Activated naive CD4-positive, alpha-beta T cell treated with anti-CD3 and anti-CD28 coated beads, Interleukin-2, amount 50 U/mL, for 24 hours (primary cell): Measurements from ENCODE around the gene CSMD2.

Experiments used
- H3K27ac Mint-ChIP-seq: one replicate; pipeline ENCODE4 v1.8.0; 2021; ENCODE audit warnings: mild to moderate bottlenecking, mixed read lengths
- H3K27me3 Mint-ChIP-seq: one replicate; pipeline ENCODE4 v1.8.0; 2021; ENCODE audit warnings: mixed read lengths
- H3K36me3 Mint-ChIP-seq: one replicate; pipeline ENCODE4 v1.8.0; 2021; ENCODE audit warnings: mixed read lengths
- H3K4me1 Mint-ChIP-seq: one replicate; pipeline ENCODE4 v1.8.0; 2021; ENCODE audit warnings: mixed read lengths
- H3K4me3 Mint-ChIP-seq: one replicate; pipeline ENCODE4 v1.8.0; 2021; ENCODE audit warnings: mild to moderate bottlenecking, mixed read lengths
- H3K9me3 Mint-ChIP-seq: one replicate; pipeline ENCODE4 v1.8.0; 2021; ENCODE audit warnings: mixed read lengths

CSMD2 gene

DNA sequence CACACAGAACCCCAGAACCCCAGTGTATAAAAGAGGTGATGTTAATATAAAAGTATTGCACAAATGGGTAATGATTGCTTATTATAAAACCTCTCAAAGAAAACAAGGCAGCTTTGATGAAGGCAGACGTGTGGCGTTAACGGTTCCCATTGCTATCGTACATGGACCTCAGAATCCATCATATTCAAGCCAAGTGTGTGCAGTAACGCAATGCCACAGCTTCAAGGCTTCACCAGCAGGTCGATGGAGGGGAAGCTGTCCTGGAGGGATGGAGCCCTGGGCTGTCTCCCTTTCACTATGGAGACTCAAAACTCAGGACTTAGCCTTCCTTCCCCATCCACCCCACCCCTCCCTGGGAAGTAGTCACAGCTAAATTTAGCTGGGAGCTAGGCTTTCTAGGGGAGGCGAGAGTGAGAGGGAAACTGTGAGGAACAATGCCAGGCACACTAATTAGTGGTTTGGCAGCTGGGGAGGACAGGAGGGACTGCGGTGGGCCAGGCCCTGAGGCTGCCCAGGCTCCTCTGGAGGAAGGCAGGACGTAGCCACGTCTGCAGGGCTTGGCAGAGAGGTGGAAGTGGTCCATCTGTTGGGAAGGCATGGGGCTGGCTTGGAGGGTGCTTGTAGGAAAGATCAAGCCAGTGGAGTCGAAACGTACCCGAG lies 180.0 kb downstream of the CSMD2 start:
- Mint-ChIP-seq H3K36me3 (no peaks in the 10 kb centered on the region), H3K9me3 (no peaks in the 10 kb centered on the region), H3K4me1 (no peaks in the 10 kb centered on the region), H3K27me3 (peaks cover 7% of the 10 kb centered on the region), H3K4me3 (no peak overlapping the region), H3K27ac (no peak overlapping the region)

DNA sequence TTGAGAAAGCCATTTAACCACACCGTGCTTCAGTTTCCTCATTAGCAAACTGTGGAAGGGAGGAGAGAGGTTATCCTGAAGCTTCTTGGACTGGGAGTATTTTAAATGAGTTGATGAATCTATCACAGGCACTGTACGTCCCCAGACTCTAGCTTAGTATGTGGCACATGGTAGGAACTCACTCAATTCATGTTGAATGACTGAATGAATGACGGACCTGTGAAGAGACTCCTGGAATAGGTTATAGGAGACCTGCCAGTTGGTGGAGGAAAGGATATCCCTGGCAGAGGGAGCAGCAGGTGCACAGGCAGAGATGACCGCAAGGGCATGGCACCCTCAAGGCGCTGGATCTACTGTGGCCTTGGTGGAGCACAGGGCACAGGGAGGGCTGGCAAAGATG lies 182.6 kb downstream of the CSMD2 start:
- no peaks in the 10 kb centered on the region for H3K9me3 Mint-ChIP-seq
- H3K27me3 Mint-ChIP-seq: peaks cover 5% of the 10 kb centered on the region
- no peaks in the 10 kb centered on the region for H3K4me1 Mint-ChIP-seq
- H3K4me3 Mint-ChIP-seq: no peak overlapping the region
- H3K36me3 Mint-ChIP-seq: no peaks in the 10 kb centered on the region
- H3K27ac Mint-ChIP-seq: no peak overlapping the region

DNA sequence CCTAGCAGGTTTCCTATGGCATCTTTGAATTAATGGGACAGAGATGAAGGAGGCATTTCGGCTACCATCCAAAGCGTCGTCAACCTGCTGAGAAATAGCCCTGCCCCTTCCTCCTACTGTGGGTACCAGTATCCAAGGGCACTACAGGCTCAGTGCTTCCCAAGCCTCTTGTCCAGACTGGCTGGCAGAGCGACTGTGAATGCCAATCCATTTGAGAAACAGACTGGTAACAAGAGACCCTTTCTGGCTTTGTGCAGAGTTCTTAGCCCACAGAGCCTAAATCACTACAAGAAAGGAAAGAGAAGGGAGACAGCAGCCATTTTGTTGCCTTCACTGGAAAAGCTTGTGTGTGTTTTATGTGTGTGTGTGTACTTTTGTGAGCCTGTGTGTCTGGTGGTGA lies 185.7 kb downstream of the CSMD2 start:
- no peaks in the 10 kb centered on the region for H3K9me3 Mint-ChIP-seq
- H3K4me1 Mint-ChIP-seq: no peaks in the 10 kb centered on the region
- no peaks in the 10 kb centered on the region for H3K36me3 Mint-ChIP-seq
- H3K4me3 Mint-ChIP-seq: no peak overlapping the region
- H3K27me3 Mint-ChIP-seq: peaks cover 5% of the 10 kb centered on the region
- no peak overlapping the region for H3K27ac Mint-ChIP-seq

DNA sequence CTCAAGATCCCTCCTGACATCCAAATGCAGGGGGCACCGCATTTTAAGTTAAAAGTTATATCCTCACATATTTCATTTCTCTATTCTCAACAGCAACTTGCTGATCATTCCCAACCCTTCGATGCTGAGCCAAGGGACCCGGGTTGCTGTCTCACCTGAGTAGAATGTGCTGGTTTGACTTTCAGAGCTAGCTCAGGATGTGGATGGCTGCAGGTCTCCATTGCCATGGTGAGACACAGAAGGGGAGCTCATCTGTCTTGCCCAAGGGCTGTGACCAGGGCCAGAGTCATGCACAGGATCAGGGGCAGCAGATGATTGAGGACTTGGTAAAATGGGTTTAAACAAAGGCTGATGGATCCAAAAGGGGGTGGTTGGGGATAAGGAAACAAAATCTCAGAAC lies 189.1 kb downstream of the CSMD2 start:
- H3K36me3 Mint-ChIP-seq: no peaks in the 10 kb centered on the region
- no peaks in the 10 kb centered on the region for H3K9me3 Mint-ChIP-seq
- peaks cover 5% of the 10 kb centered on the region for H3K27me3 Mint-ChIP-seq
- no peaks in the 10 kb centered on the region for H3K4me1 Mint-ChIP-seq
- no peak overlapping the region for H3K27ac Mint-ChIP-seq
- H3K4me3 Mint-ChIP-seq: no peak overlapping the region

DNA sequence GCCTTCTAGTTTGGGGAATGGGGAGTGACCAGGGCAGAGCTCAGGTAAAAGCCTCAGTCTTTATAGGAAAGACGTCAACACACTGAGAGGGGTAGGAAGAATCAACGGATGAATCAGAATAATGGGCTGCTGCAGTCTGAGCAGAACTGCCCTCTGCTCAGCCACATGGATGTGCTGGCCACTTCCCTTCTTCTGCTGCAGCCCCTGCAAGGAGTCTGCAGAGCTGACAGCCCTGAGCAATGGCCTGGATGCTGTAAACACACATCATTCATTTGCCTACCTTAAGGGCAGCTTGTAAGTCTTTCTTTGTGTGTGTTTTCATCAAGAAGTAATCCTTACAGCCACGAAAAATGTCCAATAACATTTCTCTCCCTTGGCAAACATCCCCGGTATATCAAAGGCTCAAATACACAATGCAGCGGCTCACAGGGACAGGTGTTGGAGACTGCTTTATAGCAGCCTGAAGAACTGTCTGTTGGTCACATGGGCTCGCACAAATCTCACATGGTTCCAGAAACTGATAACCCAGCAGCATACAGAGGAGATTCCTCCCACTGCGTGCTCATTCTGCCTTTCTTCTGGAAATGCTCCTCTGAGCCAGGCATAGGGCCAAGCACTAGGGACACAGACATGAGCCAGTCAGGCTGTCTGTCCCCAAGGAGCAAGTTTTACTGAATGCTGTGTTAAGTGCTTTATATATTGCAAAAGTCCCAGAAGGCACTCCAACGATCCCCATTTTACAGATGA lies 191.1 kb downstream of the CSMD2 start:
- Mint-ChIP-seq H3K27ac (no peak overlapping the region), H3K4me1 (no peaks in the 10 kb centered on the region), H3K4me3 (no peak overlapping the region), H3K9me3 (no peaks in the 10 kb centered on the region), H3K36me3 (no peaks in the 10 kb centered on the region), H3K27me3 (peaks cover 6% of the 10 kb centered on the region)

DNA sequence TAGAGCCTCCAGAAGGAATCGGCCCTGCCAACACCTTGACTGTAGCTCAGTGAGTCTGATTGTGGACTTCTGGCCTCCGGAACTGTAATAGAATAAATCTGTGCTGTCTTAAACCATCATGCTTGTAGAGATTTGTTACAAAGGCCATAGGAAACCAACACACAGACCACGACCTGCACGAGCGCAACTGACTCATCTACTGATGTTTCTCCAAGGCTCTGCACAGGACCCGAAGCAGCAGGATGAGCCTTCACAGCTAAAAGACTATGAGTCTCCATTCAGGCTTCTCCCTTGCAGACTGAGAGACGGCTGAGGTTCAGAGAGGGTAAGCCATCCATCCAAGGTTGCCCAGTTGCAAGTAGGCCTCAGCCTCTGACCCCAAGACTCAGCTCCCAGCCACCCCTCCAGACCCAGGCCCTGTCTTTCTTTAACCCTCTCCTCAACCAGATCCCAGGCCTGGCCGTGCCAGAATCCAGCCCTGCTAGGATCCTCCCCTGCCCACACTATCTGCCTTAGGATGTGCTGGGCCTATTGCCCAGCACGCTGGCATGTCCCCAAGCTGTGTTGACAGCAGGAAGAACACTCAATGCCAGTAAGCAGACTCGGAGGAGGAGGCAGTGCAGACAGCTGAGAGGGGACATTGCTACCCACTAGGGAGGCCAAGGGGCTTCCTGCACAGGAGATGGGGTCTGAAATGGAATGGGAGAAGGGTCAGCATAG lies 192.2 kb downstream of the CSMD2 start:
- Mint-ChIP-seq H3K4me1 (no peaks in the 10 kb centered on the region), H3K4me3 (no peak overlapping the region), H3K27me3 (peaks cover 5% of the 10 kb centered on the region), H3K27ac (no peak overlapping the region), H3K36me3 (no peaks in the 10 kb centered on the region), H3K9me3 (no peaks in the 10 kb centered on the region)

DNA sequence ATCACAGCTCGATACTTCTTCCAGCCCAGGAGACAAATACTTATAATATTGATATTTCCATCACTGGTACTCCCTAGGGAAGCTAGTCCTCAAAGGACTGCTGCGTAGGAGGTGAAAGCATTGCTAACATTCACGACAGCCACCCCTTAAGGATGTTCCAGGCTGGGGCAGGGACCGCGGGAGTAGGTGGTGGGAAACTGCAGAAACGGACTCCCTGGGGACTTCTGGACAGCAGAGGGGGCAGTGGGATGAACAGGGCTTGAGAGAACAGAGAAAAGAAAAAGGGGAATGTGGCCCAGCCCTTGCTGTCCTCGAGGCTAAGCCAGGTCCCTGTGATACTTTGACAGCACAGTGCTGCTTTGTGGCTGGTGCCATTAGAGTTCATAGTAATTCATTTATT lies 193.1 kb downstream of the CSMD2 start:
- H3K4me3 Mint-ChIP-seq: no peak overlapping the region
- peaks cover 5% of the 10 kb centered on the region for H3K27me3 Mint-ChIP-seq
- H3K27ac Mint-ChIP-seq: no peak overlapping the region
- no peaks in the 10 kb centered on the region for H3K9me3 Mint-ChIP-seq
- H3K36me3 Mint-ChIP-seq: no peaks in the 10 kb centered on the region
- H3K4me1 Mint-ChIP-seq: no peaks in the 10 kb centered on the region

DNA sequence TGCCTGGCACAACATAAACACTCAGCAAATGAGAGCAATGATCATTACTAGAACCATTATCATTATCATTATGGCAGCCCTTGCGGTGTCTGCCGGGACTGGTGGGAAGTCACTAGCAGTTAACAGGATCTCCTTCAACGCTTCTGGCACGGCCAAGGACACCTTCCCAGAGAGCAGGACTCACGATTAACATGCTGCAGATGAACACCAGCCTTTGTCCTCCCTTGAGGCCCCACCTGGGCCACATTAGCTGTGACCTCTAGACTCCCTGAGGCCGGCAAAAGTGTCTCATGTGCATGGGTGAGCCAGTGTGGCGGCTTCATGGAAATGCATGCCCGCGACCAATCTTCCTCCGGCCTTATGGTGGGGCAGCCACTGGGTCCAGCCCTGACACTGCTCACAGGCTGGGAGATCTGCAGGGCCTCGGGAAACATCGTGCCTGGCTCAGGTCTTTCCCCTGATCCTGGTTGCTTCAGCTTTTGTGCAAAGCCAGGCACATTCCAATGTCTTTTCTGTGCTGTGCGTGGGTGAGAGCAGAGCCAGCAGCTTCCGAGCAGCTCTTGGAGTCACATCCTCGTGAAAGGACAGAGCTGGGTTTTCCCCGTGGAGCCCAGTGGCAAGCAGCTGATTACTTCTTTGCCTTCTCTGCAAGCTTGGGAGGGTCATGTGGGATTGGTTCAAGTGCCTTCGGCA lies 193.9 kb downstream of the CSMD2 start:
- no peak overlapping the region for H3K27ac Mint-ChIP-seq
- H3K4me3 Mint-ChIP-seq: no peak overlapping the region
- H3K36me3 Mint-ChIP-seq: no peaks in the 10 kb centered on the region
- H3K9me3 Mint-ChIP-seq: no peaks in the 10 kb centered on the region
- H3K27me3 Mint-ChIP-seq: peaks cover 5% of the 10 kb centered on the region
- H3K4me1 Mint-ChIP-seq: no peaks in the 10 kb centered on the region

DNA sequence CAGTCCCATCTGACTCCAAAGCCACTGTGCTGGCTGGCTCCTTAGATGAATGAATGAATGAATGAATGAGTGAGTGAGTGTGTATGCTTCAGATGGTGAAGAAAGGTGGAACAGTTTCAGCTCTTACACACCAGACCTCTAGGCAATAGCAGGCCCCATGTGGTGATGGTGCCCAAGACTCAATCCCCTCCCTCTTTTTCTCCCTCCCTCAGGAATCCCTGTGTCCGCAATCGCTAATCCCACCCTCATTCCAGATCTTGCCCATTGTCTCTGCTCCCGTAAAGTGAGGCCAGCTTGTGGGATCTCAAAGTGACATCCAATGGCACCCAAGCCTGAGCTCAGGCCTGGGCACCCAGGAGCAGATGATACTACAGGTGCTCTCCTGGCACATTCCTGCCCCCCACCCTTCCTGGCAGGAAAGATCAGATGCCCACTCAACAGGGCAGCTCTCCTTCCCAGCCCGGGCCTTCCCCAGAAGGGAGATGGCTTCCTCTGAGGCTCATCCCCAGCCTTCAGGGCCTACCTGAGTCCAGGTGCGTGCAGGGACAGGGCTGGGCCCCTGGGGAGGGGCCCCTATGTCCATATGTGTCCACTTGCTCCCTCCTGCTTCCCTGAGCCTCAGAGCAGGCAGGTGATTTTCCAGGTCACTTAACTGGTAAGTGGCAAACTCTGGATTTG lies 194.7 kb downstream of the CSMD2 start:
- Mint-ChIP-seq H3K9me3 (no peaks in the 10 kb centered on the region), H3K4me1 (no peaks in the 10 kb centered on the region), H3K36me3 (no peaks in the 10 kb centered on the region), H3K27ac (no peak overlapping the region), H3K27me3 (peaks cover 5% of the 10 kb centered on the region), H3K4me3 (no peak overlapping the region)

DNA sequence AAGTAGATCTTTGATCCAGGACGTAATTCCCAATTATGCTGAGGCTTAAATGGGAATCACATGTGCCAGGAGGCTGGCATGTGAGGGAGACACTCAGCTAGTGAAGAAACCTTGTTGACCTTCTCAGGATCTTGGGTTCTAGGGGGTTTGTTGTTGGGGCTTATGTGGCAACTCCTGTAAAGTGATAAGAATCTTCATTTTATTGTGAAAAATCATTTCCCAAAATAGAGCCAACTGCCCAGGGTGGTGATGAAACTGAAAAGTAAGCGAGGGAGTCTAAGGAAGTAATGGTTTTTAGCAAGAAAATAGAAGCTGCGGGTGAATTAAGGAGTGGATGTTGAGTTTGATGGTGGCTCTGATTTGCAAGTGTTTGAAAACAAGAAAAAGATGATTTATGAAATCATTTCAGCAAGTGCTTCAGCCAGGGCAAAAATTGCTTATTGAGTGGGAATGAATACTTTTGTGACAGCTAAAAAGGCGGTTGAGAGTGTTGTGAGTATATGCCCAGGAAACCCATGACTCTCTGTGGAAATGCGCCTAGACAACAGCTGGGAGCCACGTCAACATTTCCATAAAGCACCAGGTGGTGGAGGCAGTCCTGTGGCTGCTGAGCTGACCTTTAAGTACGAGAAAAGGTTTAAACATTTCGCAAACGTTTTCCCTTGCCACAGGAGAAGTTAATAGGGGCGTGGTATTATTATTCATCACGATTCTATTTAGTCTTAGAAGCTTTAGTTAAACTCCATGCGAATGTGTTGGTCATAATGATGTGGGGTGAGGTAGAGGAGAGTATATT lies 198.5 kb downstream of the CSMD2 start:
- peaks cover 7% of the 10 kb centered on the region for H3K27me3 Mint-ChIP-seq
- H3K9me3 Mint-ChIP-seq: no peaks in the 10 kb centered on the region
- H3K27ac Mint-ChIP-seq: no peak overlapping the region
- no peak overlapping the region for H3K4me3 Mint-ChIP-seq
- H3K36me3 Mint-ChIP-seq: no peaks in the 10 kb centered on the region
- H3K4me1 Mint-ChIP-seq: no peaks in the 10 kb centered on the region

DNA sequence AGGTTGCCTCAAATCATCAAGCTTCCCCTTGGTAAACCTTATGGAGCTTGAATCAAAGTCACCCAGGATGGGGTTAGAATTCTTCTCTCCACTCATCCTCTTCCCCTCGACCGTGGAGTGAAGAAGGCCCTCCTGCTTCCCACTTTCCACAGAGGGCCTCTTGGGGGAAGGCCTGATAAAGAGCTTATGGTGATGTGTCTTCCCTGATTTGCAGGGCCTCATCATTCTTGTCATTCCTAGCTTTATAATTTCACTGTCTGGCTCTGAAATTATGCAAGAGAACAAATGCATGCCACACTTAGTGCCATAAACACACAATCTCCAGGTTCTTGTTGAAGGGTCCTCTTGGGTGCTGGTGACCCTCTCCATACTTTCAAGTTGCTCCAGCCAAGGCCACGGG lies 199.9 kb downstream of the CSMD2 start:
- Mint-ChIP-seq H3K27ac (no peak overlapping the region), H3K9me3 (no peaks in the 10 kb centered on the region), H3K27me3 (peaks cover 4% of the 10 kb centered on the region), H3K36me3 (no peaks in the 10 kb centered on the region), H3K4me3 (no peak overlapping the region), H3K4me1 (no peaks in the 10 kb centered on the region)

DNA sequence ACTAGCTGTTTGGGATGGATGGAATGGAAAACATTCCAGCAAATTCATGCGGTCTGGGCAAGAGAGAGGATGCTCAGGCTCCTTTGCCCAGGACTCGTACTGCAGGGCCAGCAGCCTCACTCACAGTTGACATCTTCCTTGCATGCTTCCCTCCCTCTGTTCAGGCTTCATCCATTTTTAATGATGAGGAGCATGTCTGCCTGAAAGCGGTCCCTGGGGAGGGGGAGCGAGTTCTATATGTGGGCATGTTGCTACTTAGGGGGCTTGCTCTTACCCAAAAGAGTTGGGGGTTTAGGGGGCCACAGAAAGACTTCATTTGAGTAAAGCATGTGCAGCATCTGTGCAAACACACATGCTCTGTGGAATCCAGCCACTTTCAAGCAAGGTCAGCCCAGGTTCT lies 203.0 kb downstream of the CSMD2 start:
- no peaks in the 10 kb centered on the region for H3K9me3 Mint-ChIP-seq
- peaks cover 2% of the 10 kb centered on the region for H3K27me3 Mint-ChIP-seq
- H3K27ac Mint-ChIP-seq: no peak overlapping the region
- H3K36me3 Mint-ChIP-seq: no peaks in the 10 kb centered on the region
- H3K4me1 Mint-ChIP-seq: no peaks in the 10 kb centered on the region
- no peak overlapping the region for H3K4me3 Mint-ChIP-seq

DNA sequence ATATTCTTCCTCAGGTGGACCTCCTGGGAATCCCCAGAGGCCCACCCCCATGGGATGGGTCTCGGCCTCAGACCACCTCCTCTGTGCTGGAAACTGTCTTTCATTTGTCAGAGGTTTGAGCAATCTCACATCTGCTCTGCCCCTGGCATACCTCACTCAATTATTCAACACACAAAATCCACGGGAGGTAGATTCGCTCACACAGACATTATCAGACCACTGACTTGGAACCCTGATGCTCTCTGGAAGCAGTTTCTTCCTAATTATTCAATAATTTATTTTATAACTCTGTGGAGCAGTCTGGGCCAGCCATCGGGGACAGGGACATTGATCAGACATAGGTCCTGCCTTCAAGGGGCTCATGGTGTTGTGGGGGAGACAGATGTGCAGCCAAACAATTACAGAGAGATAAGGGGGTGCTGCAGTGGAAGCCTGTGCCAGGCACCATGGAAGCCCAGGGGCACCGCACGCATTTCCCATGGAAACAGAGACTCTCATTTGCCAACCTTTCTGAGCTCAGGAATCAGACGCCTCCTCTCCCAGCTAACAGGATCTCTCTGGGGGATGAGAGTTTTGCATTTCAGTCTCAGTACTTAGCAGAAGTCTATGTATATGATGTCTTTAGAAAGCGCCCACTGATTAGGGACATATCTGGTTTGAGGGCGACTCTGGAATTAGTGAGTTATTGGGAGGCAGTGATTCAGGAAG lies 204.7 kb downstream of the CSMD2 start:
- Mint-ChIP-seq H3K27ac (no peak overlapping the region), H3K27me3 (peaks cover 2% of the 10 kb centered on the region), H3K36me3 (no peaks in the 10 kb centered on the region), H3K4me3 (no peak overlapping the region), H3K4me1 (no peaks in the 10 kb centered on the region), H3K9me3 (no peaks in the 10 kb centered on the region)

DNA sequence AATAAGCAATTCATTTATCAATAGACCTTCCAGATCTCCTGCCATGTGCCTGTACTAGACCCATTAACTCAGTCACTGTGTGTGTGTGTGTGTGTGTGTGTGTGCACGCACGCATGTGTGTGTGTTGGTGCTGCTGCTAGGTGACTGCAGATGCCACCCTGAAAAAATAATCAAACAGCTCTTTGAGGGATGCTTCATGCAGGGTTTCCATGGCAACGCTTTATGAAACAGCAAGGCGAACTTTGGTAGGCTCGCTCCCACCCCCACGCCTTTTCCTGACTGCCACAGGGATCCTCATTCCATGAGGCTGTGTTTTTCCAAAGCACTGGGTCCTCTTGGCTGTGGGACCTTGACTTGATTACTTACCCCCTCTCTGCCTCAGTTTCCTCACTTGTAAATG lies 207.2 kb downstream of the CSMD2 start:
- peaks cover 2% of the 10 kb centered on the region for H3K27me3 Mint-ChIP-seq
- no peak overlapping the region for H3K27ac Mint-ChIP-seq
- H3K4me3 Mint-ChIP-seq: no peak overlapping the region
- no peaks in the 10 kb centered on the region for H3K4me1 Mint-ChIP-seq
- H3K9me3 Mint-ChIP-seq: no peaks in the 10 kb centered on the region
- H3K36me3 Mint-ChIP-seq: no peaks in the 10 kb centered on the region
